GM10266 (cell line): ENCODE results near the gene VPS41.

ENCODE experiments used
- DNase-seq: peaks from one replicate; pipeline ENCODE4 v3.0.0; 2012; ENCODE audit errors: extremely low spot score
- CTCF ChIP-seq: IDR thresholded peaks from 2 replicates; pipeline ENCODE4 v1.5.1; 2012; ENCODE audit warnings: mild to moderate bottlenecking, low read depth; ENCODE audit not compliant: control insufficient read depth, insufficient read depth; ENCODE audit errors: missing control alignments

VPS41 gene

DNA sequence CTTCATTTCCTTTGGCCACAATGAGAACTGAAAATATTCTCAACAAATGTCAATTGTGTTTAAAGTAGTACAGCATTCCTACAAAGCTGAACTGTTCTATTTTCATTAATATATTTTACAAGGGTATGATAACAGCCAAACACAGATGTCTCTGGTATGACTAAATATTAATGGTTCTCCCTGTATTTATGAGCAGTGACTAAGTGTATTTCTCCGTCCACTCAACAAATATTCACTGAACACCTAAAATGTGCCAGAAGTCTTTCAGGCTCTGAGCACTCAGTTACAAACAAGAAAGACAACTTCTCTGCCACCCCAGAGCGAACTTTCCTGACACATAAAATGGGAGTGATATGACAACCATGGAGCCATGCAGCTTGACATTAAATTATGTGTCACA, 135.6 kb downstream of the VPS41 start:
- no peak for DNase-seq
- TF ChIP-seq CTCF, result no peak

GRCh38 chr7:38760226-38760625, 148.8 kb downstream of the VPS41 start:
- no peak for TF ChIP-seq CTCF
- no peak for DNase-seq

DNA sequence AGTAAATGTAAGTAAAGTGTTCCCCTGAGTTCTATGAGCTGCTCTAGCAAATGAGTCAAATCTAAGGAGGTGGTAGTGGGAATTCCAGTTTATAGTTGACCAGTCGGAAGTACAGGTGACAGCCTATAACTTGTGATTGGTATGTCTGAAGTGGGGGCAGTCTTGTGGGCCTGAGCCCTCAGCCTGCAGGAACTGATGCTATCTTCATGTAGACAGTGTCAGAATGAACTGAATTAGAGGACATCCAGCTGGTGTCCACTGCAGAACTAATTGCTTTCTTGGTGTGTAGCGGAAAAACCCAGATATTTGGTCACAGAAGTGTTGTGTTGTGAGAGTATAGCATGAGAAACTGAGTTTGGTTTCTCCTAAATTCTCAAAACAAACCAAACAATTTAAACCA, 150.0 kb downstream of the VPS41 start:
- no peak for DNase-seq
- no peak for TF ChIP-seq CTCF

- DNase-seq, result no peak
- TF ChIP-seq CTCF, result no peak
Measured at GRCh38 chr7:38757931-38758330, 151.1 kb downstream of the VPS41 start.

GRCh38 chr7:38756521-38756920, 152.5 kb downstream of the VPS41 start:
- no peak for DNase-seq
- TF ChIP-seq CTCF, result no peak

DNA sequence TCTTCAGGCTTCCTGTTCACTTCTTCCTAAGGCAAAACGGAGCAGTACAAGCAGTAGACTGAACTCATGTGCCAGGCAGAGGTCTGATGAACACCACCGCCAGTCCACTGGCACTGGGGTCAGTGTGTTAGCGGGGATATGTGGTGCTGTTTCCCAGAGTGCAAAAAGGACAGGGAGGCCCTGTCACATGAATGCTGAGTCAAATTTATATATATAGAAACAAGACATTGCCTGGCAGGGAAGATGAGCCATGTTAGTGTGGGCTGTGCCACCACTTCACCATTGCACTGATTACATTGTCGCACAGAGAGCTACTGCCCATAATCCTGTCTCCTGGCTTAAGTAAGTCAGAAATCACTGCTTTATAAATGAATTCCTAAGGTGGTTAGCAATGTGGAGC, 155.6 kb downstream of the VPS41 start:
- TF ChIP-seq CTCF, result no peak
- no peak for DNase-seq

GRCh38 chr7:38751416-38751815, 157.6 kb downstream of the VPS41 start:
- no peak for DNase-seq
- no peak for TF ChIP-seq CTCF
